ENCODE measurements around the gene FABP3. TPM values are rescaled to one million over a fixed set of nuclear protein-coding genes. Genes with fewer than 3 reads are reported as not detected.

FABP3 gene
- total RNA-seq = not detected
- not detected for total RNA-seq (2013)

- WGBS (ENCODE audit: insufficient coverage) = 2% methylated on average over 44 of the region's 44 CpGs
- ATAC-seq = peak; percentile 46 to 80 (median 52)
- Histone ChIP-seq H3K9me3 (ENCODE audit: control insufficient read depth, insufficient read depth, low read length) (no peaks in the 10 kb centered on the region), H3K4me1 (ENCODE audit: control insufficient read depth, insufficient read depth, low read length) (peaks cover 16% of the 10 kb centered on the region), H3K27me3 (ENCODE audit: control insufficient read depth, insufficient read depth, low read length) (no peaks in the 10 kb centered on the region), H3K27ac (ENCODE audit: low read length) (no peak within 1 kb of the TSS), H3K36me3 (ENCODE audit: control insufficient read depth, insufficient read depth, low read length) (no peaks in the 10 kb centered on the region), H3K4me3 (ENCODE audit: low read length) (peak within 1 kb of the TSS; percentile 18)
- H3K27me3 Mint-ChIP-seq (ENCODE audit: low read depth in 2 of 2) = no peaks in the 10 kb centered on the region
- H3K27ac Mint-ChIP-seq = peak within 1 kb of the TSS; percentile 41 to 81
- H3K4me3 Mint-ChIP-seq = peak within 1 kb of the TSS; percentile 91
- intact Hi-C loops (cut with micrococcal nuclease) = no loop called here
- no peaks in the 10 kb centered on the region for H3K9me3 Mint-ChIP-seq
- TF ChIP-seq, protein P1, sequence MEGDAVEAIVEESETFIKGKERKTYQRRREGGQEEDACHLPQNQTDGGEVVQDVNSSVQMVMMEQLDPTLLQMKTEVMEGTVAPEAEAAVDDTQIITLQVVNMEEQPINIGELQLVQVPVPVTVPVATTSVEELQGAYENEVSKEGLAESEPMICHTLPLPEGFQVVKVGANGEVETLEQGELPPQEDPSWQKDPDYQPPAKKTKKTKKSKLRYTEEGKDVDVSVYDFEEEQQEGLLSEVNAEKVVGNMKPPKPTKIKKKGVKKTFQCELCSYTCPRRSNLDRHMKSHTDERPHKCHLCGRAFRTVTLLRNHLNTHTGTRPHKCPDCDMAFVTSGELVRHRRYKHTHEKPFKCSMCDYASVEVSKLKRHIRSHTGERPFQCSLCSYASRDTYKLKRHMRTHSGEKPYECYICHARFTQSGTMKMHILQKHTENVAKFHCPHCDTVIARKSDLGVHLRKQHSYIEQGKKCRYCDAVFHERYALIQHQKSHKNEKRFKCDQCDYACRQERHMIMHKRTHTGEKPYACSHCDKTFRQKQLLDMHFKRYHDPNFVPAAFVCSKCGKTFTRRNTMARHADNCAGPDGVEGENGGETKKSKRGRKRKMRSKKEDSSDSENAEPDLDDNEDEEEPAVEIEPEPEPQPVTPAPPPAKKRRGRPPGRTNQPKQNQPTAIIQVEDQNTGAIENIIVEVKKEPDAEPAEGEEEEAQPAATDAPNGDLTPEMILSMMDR (IDR thresholded peaks at IDR 0.05) = no peak
- peaks cover 30 to 32% of the 10 kb centered on the region in 2 donors for H3K4me1 Mint-ChIP-seq
- no peaks in the 10 kb centered on the region for H3K36me3 Mint-ChIP-seq
- DNase-seq = peak in 1 of 2 donors; percentile 31
Measured at GRCh38 chr1:31373056-31373896, at the start of gene FABP3. Gene FABP3 (minus strand): TSS chr1:31373076. CDS start chr1:31373014, 62 bp downstream.

DNA sequence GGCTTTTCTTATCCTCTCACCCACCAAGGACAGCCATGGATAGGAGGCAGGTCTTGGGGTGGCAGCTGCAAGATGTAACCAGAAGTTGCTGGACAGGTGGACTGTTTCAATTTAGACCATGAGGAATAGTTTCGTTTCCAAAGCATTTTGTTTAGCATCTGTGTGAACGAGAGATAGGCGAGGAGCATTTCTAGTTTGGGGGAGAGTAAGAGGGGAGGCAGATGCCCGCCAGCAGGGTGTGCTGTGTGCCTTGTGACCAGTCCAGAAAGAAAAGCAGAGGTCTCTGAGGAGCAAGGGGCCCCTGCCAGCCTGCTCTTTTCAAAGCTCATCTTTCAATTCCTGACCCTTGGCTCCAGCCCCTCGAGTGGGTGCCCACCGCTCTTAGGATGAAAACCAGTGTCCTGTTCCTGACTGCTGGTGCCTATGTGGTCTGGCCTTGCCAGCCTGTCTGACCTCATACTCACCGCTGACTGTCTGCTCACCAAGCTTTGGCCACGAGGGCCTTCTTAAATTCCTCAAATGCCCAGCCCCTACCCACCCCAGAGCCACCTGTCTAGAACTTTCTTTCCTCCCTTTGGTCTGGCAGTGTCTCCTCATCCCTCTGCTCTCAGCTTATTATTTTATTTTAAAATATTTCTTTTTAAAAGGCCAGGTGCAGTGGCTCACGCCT, 48.6 kb upstream of the FABP3 start:
- Mint-ChIP-seq H3K36me3 (no peaks in the 10 kb centered on the region), H3K9me3 (no peaks in the 10 kb centered on the region), H3K27ac (no peak overlapping the region), H3K4me1 (peaks cover 7 to 12% of the 10 kb centered on the region in 2 donors), H3K27me3 (ENCODE audit: low read depth in 2 of 2) (peaks cover 16 to 17% of the 10 kb centered on the region in 2 donors), H3K4me3 (no peak overlapping the region)
- DNase-seq (no peak), ATAC-seq (no peak)
- intact Hi-C loops (cut with micrococcal nuclease) = loop anchor here (1.0 to 2.0 kb wide), 2 partner anchors 237 to 259 kb away; no protein-coding TSS in a partner anchor
- H3K27me3 ChIP-seq (ENCODE audit: control insufficient read depth, insufficient read depth, low read length) = no peaks in the 10 kb centered on the region
- TF ChIP-seq, protein P1 (IDR thresholded peaks at IDR 0.05) = no peak
- WGBS (ENCODE audit: insufficient coverage) = 49% methylated on average over 9 of the region's 9 CpGs
- no peaks in the 10 kb centered on the region for H3K9me3 ChIP-seq (ENCODE audit: control insufficient read depth, insufficient read depth, low read length)
- H3K27ac ChIP-seq (ENCODE audit: low read length) = no peak overlapping the region
- no peaks in the 10 kb centered on the region for H3K4me1 ChIP-seq (ENCODE audit: control insufficient read depth, insufficient read depth, low read length)
- H3K4me3 ChIP-seq (ENCODE audit: low read length) = no peak overlapping the region
- H3K36me3 ChIP-seq (ENCODE audit: control insufficient read depth, insufficient read depth, low read length) = no peaks in the 10 kb centered on the region

GRCh38 chr1:31420716-31421115, 47.8 kb upstream of the FABP3 start:
- no peaks in the 10 kb centered on the region for H3K9me3 Mint-ChIP-seq
- Histone ChIP-seq H3K9me3 (ENCODE audit: control insufficient read depth, insufficient read depth, low read length) (no peaks in the 10 kb centered on the region), H3K4me3 (ENCODE audit: low read length) (no peak overlapping the region), H3K27ac (ENCODE audit: low read length) (no peak overlapping the region), H3K27me3 (ENCODE audit: control insufficient read depth, insufficient read depth, low read length) (no peaks in the 10 kb centered on the region), H3K36me3 (ENCODE audit: control insufficient read depth, insufficient read depth, low read length) (no peaks in the 10 kb centered on the region), H3K4me1 (ENCODE audit: control insufficient read depth, insufficient read depth, low read length) (no peaks in the 10 kb centered on the region)
- no peak for ATAC-seq
- H3K27ac Mint-ChIP-seq = no peak overlapping the region
- H3K36me3 Mint-ChIP-seq = no peaks in the 10 kb centered on the region
- WGBS (ENCODE audit: insufficient coverage) = 85% methylated on average over 5 of the region's 5 CpGs
- intact Hi-C loops (cut with micrococcal nuclease) = no loop called here
- TF ChIP-seq, protein P1 (IDR thresholded peaks at IDR 0.05) = no peak
- no peak for DNase-seq
- H3K27me3 Mint-ChIP-seq (ENCODE audit: low read depth in 2 of 2) = peaks cover 18 to 24% of the 10 kb centered on the region in 2 donors
- peaks cover 7 to 12% of the 10 kb centered on the region in 2 donors for H3K4me1 Mint-ChIP-seq
- no peak overlapping the region for H3K4me3 Mint-ChIP-seq

Measured in natural killer cell (primary cell).